SK-N-SH (cell line): ENCODE data around the gene CCND1.

Experiments used
- GATA2 ChIP-seq: sonication (generic); formaldehyde crosslinking; IDR thresholded peaks from 2 replicates; pipeline ENCODE4 v1.5.0; 2020; ENCODE audit warnings: mild to moderate bottlenecking, missing genetic modification reagents
- POLR2AphosphoS5 ChIP-seq: IDR thresholded peaks from 2 replicates; pipeline ENCODE4 v1.6.1; 2012; ENCODE audit warnings: low read depth, low read length
- TEAD4 ChIP-seq: IDR thresholded peaks from 2 replicates; pipeline ENCODE4 v1.4.0; 2012; ENCODE audit warnings: mild to moderate bottlenecking, borderline replicate concordance; ENCODE audit not compliant: insufficient read depth
- TF ChIP-seq, protein P1 (sequence below): fragments of 200-600 bp; sonication (generic); IDR thresholded peaks from 2 replicates; pipeline ENCODE4 v1.6.1; 2017; ENCODE audit warnings: antibody characterized with exemption, mild to moderate bottlenecking, moderate library complexity
- TF ChIP-seq, protein P2 (sequence below): IDR thresholded peaks from 2 replicates; pipeline ENCODE4 v1.4.0; 2012; ENCODE audit warnings: low read depth

DNA sequence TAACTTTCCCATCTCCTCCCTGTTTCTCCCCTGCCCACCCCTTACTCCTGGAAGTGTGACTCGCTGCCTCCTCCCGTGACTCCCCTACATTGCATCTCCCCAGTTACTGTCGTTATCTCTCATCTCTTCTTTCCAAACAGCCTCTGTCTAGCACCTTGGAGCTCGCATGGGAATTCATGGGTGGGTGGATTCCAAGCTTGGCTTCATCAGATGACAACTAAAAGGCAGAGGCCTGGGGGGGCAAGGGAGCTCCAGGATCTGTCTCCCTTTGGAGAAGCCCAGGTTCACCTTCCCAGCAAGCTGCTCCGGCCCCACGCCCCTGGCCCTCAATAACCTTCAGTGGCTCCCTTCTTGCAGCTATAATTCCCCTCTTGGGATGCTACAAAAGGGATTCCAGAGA is 6.9 kb upstream of the CCND1 start:
- TF ChIP-seq, protein P1, sequence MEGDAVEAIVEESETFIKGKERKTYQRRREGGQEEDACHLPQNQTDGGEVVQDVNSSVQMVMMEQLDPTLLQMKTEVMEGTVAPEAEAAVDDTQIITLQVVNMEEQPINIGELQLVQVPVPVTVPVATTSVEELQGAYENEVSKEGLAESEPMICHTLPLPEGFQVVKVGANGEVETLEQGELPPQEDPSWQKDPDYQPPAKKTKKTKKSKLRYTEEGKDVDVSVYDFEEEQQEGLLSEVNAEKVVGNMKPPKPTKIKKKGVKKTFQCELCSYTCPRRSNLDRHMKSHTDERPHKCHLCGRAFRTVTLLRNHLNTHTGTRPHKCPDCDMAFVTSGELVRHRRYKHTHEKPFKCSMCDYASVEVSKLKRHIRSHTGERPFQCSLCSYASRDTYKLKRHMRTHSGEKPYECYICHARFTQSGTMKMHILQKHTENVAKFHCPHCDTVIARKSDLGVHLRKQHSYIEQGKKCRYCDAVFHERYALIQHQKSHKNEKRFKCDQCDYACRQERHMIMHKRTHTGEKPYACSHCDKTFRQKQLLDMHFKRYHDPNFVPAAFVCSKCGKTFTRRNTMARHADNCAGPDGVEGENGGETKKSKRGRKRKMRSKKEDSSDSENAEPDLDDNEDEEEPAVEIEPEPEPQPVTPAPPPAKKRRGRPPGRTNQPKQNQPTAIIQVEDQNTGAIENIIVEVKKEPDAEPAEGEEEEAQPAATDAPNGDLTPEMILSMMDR, result no peak
- TF ChIP-seq, protein P2, sequence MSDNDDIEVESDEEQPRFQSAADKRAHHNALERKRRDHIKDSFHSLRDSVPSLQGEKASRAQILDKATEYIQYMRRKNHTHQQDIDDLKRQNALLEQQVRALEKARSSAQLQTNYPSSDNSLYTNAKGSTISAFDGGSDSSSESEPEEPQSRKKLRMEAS, result no peak
- TF ChIP-seq TEAD4 (no peak), POLR2AphosphoS5 (no peak), GATA2 (CRISPR knock-in tag) (no peak)
